GM12891 (cell line): Measurements from ENCODE around the gene POU3F2. TPM values are rescaled to one million over a fixed set of nuclear protein-coding genes. Genes with fewer than 3 reads are reported as not detected.

Experiments used
- DNase-seq: peaks from one replicate; pipeline ENCODE4 v3.0.0; 2011; ENCODE audit warnings: low spot score; ENCODE audit not compliant: insufficient read length
- FAIRE-seq: peaks from 2 replicates; lab custom pipeline; 2011; peaks lifted over from hg19 to GRCh38; lab: Jason Lieb, UNC
- PAX5 ChIP-seq: IDR thresholded peaks from 2 replicates; pipeline ENCODE4 v1.6.1; 2011; ENCODE audit warnings: low read length, moderate library complexity, mild to moderate bottlenecking; ENCODE audit not compliant: insufficient read depth, severe bottlenecking
- POLR2A ChIP-seq: IDR thresholded peaks from 2 replicates; pipeline ENCODE4 v1.6.1; 2011; ENCODE audit warnings: low read depth, low read length, control low read depth
- POLR2AphosphoS5 ChIP-seq: IDR thresholded peaks from 2 replicates; pipeline ENCODE4 v1.6.1; 2011; ENCODE audit warnings: low read depth, low read length, control low read depth
- POU2F2 ChIP-seq: IDR thresholded peaks from 2 replicates; pipeline ENCODE4 v1.6.1; 2011; ENCODE audit warnings: low read depth, mild to moderate bottlenecking, control low read depth, low read length, moderate library complexity
- SPI1 ChIP-seq: IDR thresholded peaks from 2 replicates; pipeline ENCODE4 v1.6.1; 2011; ENCODE audit warnings: low read depth, low read length, control low read depth
- TAF1 ChIP-seq: IDR thresholded peaks from 2 replicates; pipeline ENCODE4 v1.6.1; 2011; ENCODE audit warnings: low read depth, low read length, control low read depth
- polyA plus RNA-seq: library from polyadenylated mRNA; unstranded; fragments of >200 nt; gene quantifications from one replicate; pipeline ENCODE4 v1.2.1, GENCODE V29; 2012; ENCODE audit warnings: low read depth, missing spikeins, inconsistent platforms; ENCODE audit not compliant: missing spikeins

POU3F2 gene
- not detected for polyA plus RNA-seq

- peak; percentile 78 for DNase-seq
- TF ChIP-seq POLR2A, result no peak
- no peak for TF ChIP-seq TAF1
- TF ChIP-seq POLR2AphosphoS5, result no peak
- TF ChIP-seq PAX5, result no peak
- TF ChIP-seq SPI1, result no peak
- TF ChIP-seq POU2F2, result no peak
- FAIRE-seq, result peak; percentile 81
Measured at GRCh38 chr6:98834060-98835031, at the start of gene POU3F2. TSS of gene POU3F2 (plus strand) at chr6:98834574. CDS start at chr6:98834874, 300 bp downstream.

GRCh38 chr6:98787435-98787834, 46.9 kb upstream of the POU3F2 start:
- no peak for FAIRE-seq
- no peak for DNase-seq
- TF ChIP-seq TAF1 (no peak), PAX5 (no peak)

GRCh38 chr6:98787961-98788360, 46.4 kb upstream of the POU3F2 start:
- FAIRE-seq (no peak), DNase-seq (no peak)
- TF ChIP-seq POU2F2, result no peak
- TF ChIP-seq PAX5, result no peak
- no peak for TF ChIP-seq TAF1
- no peak for TF ChIP-seq POLR2AphosphoS5

- TF ChIP-seq PAX5 (no peak), POU2F2 (no peak), SPI1 (no peak), POLR2A (no peak), POLR2AphosphoS5 (no peak), TAF1 (no peak)
- DNase-seq (no peak), FAIRE-seq (no peak)
Measured at GRCh38 chr6:98794307-98794842, 40.0 kb upstream of the POU3F2 start.

GRCh38 chr6:98797217-98797994, 37.0 kb upstream of the POU3F2 start:
- TF ChIP-seq TAF1 (no peak), SPI1 (no peak), POU2F2 (no peak), POLR2A (no peak), POLR2AphosphoS5 (no peak), PAX5 (no peak)
- no peak for FAIRE-seq
- no peak for DNase-seq

GRCh38 chr6:98800866-98801265, 33.5 kb upstream of the POU3F2 start:
- no peak for FAIRE-seq
- TF ChIP-seq POU2F2, result no peak
- TF ChIP-seq SPI1, result no peak
- no peak for TF ChIP-seq POLR2A
- TF ChIP-seq PAX5, result no peak
- no peak for TF ChIP-seq POLR2AphosphoS5
- TF ChIP-seq TAF1, result no peak
- no peak for DNase-seq

DNA sequence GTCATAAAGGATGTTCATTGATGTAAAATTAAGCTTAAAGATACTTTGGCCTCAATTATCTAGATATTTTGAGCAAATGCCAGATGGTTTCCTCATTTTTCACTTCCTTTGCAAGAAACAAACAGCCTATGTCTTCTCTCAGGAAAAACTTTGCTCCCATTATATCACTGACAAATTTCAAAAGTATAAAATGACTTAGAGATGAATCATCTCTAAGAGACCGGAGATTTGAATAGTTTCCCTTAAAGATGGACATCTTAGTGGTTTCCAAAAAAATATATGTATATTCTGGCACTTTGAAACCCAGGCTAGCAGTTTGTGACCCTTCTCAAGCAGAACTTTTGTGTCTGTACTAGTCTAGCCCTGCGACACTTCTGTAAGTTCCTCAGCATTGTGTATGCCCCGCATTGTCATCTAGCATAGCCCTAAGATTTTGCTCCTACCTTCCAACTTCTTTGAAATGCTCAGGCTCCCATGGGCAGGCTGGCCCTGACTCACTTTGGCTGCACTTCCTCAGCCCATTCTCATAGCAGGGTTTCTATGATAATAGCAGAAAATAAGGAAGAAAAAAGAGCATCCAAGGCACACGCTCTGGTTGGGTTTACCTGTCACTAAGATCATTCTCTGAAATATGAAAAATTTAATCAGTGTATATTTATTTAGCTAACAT, 25.7 kb upstream of the POU3F2 start:
- TF ChIP-seq SPI1 (no peak), POU2F2 (no peak), PAX5 (no peak), POLR2A (no peak), POLR2AphosphoS5 (no peak), TAF1 (no peak)
- DNase-seq, result no peak
- no peak for FAIRE-seq

- TF ChIP-seq POLR2A (no peak), POLR2AphosphoS5 (no peak), POU2F2 (no peak), PAX5 (no peak), TAF1 (no peak), SPI1 (no peak)
- no peak for DNase-seq
- no peak for FAIRE-seq
Measured at GRCh38 chr6:98812220-98812619, 22.2 kb upstream of the POU3F2 start.

- TF ChIP-seq TAF1, result no peak
- no peak for TF ChIP-seq SPI1
- DNase-seq (no peak), FAIRE-seq (no peak)
Measured at GRCh38 chr6:98816799-98817198, 17.6 kb upstream of the POU3F2 start.
